ENCODE data around the gene TIMM23.
A peak's percentile ranks its signal among the peaks of the same experiment; 100 is the strongest.
"Not testable (repeated sequence)": the region's sequence is repeated elsewhere in the genome, so short reads cannot be mapped to it uniquely, and the experiment has no call there.

DNA sequence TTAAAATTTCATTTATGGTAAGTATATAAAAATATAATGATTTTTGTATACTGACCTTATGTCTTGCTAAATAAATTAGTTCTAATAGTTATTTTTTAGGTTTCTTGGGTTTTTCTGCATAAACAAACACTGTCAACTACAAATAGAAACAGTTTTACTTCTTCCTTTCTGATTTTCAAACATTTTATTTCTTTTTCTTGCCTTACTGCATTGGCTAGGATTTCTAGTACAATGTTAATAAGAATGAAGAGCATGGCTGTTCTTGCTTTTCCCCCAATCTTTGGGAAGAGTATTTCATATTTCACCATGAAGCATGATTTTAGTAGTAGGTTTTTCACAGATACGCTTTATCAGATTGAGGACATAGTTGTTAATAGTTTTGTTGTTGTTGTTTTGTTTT is 45.5 kb upstream of the TIMM23 start:
- not testable (repeated sequence) for TF ChIP-seq ZFP41 (tag by site-specific recombination; IDR thresholded peaks at IDR 0.05; ENCODE audit: borderline replicate concordance); KLF16 (tag by site-specific recombination; IDR thresholded peaks at IDR 0.05)
- TF ChIP-seq, protein P1, sequence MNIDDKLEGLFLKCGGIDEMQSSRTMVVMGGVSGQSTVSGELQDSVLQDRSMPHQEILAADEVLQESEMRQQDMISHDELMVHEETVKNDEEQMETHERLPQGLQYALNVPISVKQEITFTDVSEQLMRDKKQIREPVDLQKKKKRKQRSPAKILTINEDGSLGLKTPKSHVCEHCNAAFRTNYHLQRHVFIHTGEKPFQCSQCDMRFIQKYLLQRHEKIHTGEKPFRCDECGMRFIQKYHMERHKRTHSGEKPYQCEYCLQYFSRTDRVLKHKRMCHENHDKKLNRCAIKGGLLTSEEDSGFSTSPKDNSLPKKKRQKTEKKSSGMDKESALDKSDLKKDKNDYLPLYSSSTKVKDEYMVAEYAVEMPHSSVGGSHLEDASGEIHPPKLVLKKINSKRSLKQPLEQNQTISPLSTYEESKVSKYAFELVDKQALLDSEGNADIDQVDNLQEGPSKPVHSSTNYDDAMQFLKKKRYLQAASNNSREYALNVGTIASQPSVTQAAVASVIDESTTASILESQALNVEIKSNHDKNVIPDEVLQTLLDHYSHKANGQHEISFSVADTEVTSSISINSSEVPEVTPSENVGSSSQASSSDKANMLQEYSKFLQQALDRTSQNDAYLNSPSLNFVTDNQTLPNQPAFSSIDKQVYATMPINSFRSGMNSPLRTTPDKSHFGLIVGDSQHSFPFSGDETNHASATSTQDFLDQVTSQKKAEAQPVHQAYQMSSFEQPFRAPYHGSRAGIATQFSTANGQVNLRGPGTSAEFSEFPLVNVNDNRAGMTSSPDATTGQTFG (tag by site-specific recombination; IDR thresholded peaks at IDR 0.05; ENCODE audit: borderline replicate concordance) = not testable (repeated sequence)
- peak; percentile 44 for TF ChIP-seq SETDB1 (IDR thresholded peaks at IDR 0.05; ENCODE audit: insufficient read length, low read length)
- TF ChIP-seq, protein P2, sequence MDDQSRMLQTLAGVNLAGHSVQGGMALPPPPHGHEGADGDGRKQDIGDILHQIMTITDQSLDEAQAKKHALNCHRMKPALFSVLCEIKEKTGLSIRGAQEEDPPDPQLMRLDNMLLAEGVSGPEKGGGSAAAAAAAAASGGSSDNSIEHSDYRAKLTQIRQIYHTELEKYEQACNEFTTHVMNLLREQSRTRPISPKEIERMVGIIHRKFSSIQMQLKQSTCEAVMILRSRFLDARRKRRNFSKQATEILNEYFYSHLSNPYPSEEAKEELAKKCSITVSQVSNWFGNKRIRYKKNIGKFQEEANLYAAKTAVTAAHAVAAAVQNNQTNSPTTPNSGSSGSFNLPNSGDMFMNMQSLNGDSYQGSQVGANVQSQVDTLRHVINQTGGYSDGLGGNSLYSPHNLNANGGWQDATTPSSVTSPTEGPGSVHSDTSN (CRISPR knock-in tag; IDR thresholded peaks at IDR 0.05) = not testable (repeated sequence)
- TF ChIP-seq, protein P3, sequence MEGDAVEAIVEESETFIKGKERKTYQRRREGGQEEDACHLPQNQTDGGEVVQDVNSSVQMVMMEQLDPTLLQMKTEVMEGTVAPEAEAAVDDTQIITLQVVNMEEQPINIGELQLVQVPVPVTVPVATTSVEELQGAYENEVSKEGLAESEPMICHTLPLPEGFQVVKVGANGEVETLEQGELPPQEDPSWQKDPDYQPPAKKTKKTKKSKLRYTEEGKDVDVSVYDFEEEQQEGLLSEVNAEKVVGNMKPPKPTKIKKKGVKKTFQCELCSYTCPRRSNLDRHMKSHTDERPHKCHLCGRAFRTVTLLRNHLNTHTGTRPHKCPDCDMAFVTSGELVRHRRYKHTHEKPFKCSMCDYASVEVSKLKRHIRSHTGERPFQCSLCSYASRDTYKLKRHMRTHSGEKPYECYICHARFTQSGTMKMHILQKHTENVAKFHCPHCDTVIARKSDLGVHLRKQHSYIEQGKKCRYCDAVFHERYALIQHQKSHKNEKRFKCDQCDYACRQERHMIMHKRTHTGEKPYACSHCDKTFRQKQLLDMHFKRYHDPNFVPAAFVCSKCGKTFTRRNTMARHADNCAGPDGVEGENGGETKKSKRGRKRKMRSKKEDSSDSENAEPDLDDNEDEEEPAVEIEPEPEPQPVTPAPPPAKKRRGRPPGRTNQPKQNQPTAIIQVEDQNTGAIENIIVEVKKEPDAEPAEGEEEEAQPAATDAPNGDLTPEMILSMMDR (tag by site-specific recombination; IDR thresholded peaks at IDR 0.05) = not testable (repeated sequence)
